Activated naive CD8-positive, alpha-beta T cell (primary cell): ENCODE data around the gene ZNF512.
A peak's percentile ranks its signal among the peaks of the same experiment; 100 is the strongest.
"Not testable (repeated sequence)": the region's sequence is repeated elsewhere in the genome, so short reads cannot be mapped to it uniquely, and the experiment has no call there.

Experiments used
- H3K27ac Mint-ChIP-seq: one replicate; pipeline ENCODE4 v1.8.0; 2021; ENCODE audit warnings: mixed read lengths
- H3K27me3 Mint-ChIP-seq: one replicate; pipeline ENCODE4 v1.8.0; 2021; ENCODE audit warnings: mixed read lengths
- H3K36me3 Mint-ChIP-seq: one replicate; pipeline ENCODE4 v1.8.0; 2021; ENCODE audit warnings: mixed read lengths
- H3K4me1 Mint-ChIP-seq: one replicate; pipeline ENCODE4 v1.8.0; 2021; ENCODE audit warnings: low read depth, mixed read lengths
- H3K4me3 Mint-ChIP-seq: one replicate; pipeline ENCODE4 v1.8.0; 2021; ENCODE audit warnings: mild to moderate bottlenecking, mixed read lengths
- H3K9me3 Mint-ChIP-seq: one replicate; pipeline ENCODE4 v1.8.0; 2021; ENCODE audit warnings: low read depth, mixed read lengths

Gene ZNF512, protein sequence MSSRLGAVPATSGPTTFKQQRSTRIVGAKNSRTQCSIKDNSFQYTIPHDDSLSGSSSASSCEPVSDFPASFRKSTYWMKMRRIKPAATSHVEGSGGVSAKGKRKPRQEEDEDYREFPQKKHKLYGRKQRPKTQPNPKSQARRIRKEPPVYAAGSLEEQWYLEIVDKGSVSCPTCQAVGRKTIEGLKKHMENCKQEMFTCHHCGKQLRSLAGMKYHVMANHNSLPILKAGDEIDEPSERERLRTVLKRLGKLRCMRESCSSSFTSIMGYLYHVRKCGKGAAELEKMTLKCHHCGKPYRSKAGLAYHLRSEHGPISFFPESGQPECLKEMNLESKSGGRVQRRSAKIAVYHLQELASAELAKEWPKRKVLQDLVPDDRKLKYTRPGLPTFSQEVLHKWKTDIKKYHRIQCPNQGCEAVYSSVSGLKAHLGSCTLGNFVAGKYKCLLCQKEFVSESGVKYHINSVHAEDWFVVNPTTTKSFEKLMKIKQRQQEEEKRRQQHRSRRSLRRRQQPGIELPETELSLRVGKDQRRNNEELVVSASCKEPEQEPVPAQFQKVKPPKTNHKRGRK

DNA sequence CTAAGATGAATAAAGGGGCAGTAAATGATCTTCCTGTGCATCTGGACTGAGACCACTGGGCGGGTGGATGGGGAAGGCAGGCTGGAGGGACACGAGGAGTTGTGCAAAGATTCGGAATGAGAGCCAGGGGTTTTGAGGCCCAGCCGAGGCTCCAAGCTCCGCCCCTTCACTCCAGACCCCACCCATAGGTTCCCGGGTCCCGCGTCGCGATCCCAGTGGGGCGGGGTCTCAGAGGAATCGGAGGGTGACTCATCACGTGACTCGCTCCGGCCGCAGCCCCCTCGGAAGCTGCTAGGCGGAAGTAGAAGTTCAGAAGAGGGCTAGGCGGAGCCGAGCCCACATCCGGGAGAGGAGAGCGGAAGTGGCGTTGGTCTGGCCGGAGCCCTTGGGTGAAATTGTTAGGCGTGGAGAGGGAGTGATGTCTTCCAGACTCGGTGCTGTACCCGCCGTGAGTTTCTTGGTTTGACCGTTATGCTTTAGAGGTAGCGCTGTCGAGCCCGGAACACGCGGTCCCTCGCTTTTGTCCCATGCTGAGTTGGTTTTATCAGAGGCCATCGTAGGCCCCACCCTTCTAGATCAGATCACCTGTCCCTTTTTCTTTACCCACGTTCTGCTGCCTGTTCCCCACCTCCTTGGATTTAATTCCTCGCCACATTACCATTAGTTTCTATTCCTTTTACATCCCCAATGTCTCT, at the start of gene ZNF512:
Gene ZNF512 (plus strand): TSS at position 348 of the 695 bp plus-strand sequence. CDS start 71 bp downstream, at position 419.
- H3K9me3 Mint-ChIP-seq, result peaks cover 1% of the 10 kb centered on the region
- H3K27ac Mint-ChIP-seq, result peak within 1 kb of the TSS; percentile 94
- H3K4me1 Mint-ChIP-seq, result peaks cover 43% of the 10 kb centered on the region
- H3K27me3 Mint-ChIP-seq, result no peaks in the 10 kb centered on the region
- H3K4me3 Mint-ChIP-seq, result peak within 1 kb of the TSS; percentile 99
- H3K36me3 Mint-ChIP-seq, result peaks cover 16% of the 10 kb centered on the region

DNA sequence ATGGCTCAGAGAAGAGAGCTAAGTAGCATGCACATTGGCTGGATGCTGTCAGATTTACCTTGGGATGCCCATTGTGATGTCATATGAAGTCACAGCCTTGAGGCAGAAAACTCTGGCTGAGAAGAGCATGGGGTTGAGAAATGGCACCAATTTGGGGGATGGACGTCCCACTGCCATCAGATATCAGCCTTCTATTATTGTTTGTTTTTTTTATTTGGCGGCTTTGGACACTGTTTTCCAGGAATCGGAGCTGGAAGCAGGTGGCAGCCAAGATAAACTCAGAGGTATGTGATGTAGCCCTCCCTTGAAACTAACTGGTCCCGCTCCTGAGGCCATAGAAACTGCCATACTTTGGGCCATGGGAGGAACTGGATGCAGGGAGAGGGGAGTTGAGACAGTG, 45.6 kb upstream of the ZNF512 start:
- no peak overlapping the region for H3K4me3 Mint-ChIP-seq
- no peaks in the 10 kb centered on the region for H3K4me1 Mint-ChIP-seq
- peaks cover 3% of the 10 kb centered on the region for H3K36me3 Mint-ChIP-seq
- H3K27ac Mint-ChIP-seq, result no peak overlapping the region
- H3K27me3 Mint-ChIP-seq, result no peaks in the 10 kb centered on the region
- no peaks in the 10 kb centered on the region for H3K9me3 Mint-ChIP-seq

DNA sequence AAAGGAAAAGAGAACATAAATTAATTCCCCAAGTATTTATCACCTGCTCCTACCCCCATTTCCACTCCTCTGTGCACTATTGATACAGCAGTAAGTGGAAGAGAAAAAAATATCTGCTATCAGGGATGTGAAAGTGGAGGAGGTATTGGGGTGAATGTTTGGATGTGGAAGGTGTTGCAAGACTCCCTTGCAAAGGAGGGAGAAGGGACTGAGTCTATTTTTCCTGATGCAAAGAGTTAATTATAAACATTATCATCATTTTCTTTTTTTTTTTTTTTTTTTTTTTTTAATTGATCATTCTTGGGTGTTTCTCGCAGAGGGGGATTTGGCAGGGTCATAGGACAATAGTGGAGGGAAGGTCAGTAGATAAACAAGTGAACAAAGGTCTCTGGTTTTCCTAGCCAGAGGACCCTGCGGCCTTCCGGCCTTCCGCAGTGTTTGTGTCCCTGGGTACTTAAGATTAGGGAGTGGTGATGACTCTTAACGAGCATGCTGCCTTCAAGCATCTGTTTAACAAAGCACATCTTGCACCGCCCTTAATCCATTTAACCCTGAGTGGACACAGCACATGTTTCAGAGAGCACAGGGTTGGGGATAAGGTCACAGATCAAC, 43.9 kb upstream of the ZNF512 start:
- not testable (repeated sequence) for H3K4me1 Mint-ChIP-seq, H3K36me3 Mint-ChIP-seq, H3K4me3 Mint-ChIP-seq, H3K27ac Mint-ChIP-seq, H3K9me3 Mint-ChIP-seq, H3K27me3 Mint-ChIP-seq

DNA sequence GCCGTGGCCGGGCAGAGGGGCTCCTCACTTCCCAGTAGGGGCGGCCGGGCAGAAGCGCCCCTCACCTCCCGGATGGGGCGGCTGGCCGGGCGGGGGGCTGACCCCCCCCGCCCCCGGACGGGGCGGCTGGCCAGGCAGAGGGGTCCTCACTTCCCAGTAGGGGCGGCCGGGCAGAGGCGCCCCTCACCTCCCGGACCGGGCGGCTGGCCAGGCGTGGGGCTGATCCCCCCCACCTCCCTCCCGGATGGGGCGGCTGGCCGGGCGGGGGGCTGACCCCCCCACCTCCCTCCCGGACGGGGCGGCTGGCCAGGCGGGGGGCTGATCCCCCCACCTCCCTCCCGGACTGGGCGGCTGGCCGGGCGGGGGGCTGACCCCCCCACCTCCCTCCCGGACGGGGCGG, 43.2 kb upstream of the ZNF512 start:
- H3K36me3 Mint-ChIP-seq, H3K27me3 Mint-ChIP-seq, H3K4me1 Mint-ChIP-seq, H3K27ac Mint-ChIP-seq, H3K9me3 Mint-ChIP-seq, H3K4me3 Mint-ChIP-seq: not testable (repeated sequence)

DNA sequence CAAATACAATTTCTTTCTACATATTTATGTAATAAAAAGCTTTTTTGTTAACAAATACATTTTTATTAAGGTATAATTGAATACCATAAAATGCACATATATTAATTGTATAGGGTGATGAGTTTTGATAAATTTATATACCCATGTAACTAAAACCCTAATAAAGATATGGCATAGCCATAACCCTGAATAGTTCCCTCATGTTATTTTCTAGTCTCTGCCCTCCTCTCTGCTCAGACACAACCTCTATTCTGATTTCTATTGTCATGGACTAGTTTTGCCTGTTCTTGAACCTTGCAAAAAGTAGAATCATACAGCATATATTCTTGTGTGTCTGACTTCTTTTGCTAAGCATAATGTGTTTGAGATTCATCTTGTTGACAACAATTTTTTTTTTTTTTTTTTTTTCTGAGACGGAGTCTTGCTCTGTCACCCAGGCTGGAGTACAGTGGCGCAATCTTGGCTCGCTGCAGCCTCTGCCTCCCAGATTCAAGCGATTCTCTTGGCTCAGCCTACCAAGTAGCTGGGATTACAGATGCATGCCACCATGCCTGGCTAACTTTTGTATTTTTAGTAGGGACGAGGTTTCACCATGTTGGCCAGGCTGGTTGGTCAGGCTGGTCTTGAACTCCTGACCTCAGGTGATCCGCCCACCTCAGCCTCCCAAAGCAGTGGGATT, 38.6 kb upstream of the ZNF512 start:
- Mint-ChIP-seq H3K9me3 (peaks cover 3% of the 10 kb centered on the region), H3K36me3 (no peaks in the 10 kb centered on the region), H3K27me3 (no peaks in the 10 kb centered on the region), H3K4me3 (no peak overlapping the region), H3K27ac (no peak overlapping the region), H3K4me1 (no peaks in the 10 kb centered on the region)

DNA sequence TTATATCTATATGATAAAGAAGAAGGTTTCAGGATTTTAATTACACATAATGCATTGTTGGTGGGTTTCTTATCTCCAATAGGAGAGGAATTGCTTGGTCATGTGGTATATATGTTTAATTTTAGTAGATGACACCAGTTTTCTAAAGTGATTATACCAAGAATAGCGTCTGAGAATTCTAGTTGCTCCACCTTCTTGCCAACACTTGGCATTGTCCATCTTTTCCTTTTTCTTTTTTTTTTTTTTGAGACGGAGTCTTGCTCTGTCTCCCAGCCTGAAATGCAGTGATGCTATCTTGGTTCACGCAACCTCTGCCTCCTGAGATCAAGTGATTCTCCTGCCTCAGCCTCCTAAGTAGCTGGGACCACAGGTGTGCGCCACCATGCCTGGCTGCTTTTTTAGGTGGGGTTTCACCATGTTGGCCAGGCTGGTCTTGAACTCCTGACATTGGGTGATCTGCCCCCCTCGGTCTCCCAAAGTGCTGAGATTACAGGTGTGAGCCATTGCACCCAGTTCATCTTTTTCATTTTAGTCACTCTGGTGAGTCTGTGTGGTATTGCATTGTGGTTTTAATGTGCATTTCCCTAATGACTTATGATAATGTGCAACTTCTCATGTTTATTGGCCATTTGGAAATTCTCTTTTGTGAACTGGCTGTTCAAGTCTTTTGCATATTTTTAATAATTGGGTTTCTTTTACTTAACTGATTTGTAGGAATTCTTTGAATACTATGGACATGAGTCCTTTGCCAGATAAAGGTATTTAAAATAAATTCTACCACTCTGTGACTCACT, 37.3 kb upstream of the ZNF512 start:
- Mint-ChIP-seq H3K4me1 (no peaks in the 10 kb centered on the region), H3K27ac (no peak overlapping the region)

DNA sequence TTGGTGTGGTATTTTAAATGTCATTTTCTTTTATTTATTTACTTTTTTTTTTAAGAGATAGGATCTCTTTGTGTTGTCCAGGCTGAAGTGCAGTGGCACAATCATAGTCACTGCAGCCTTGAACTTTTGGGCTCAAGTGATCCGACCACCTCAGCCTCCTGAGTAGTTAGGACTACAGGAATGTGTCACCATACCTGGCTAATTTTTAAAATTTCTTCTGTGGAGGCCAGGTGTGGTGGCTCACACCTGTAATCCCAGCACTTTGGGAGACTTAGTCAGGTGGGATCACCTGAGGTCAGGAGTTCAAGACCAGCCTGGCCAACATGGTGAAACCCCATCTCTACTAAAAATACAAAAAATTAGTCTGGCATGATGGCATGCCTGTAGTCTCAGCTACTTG, 33.5 kb upstream of the ZNF512 start:
- no peaks in the 10 kb centered on the region for H3K36me3 Mint-ChIP-seq
- peaks cover 3% of the 10 kb centered on the region for H3K9me3 Mint-ChIP-seq
- H3K27ac Mint-ChIP-seq, result no peak overlapping the region
- H3K4me3 Mint-ChIP-seq, result no peak overlapping the region
- no peaks in the 10 kb centered on the region for H3K4me1 Mint-ChIP-seq
- H3K27me3 Mint-ChIP-seq, result peaks cover 3% of the 10 kb centered on the region

More for the DNA sequence above, 37.3 kb upstream of the ZNF512 start:
- Mint-ChIP-seq H3K9me3 (peaks cover 3% of the 10 kb centered on the region), H3K36me3 (no peaks in the 10 kb centered on the region), H3K27me3 (no peaks in the 10 kb centered on the region), H3K4me3 (no peak overlapping the region)

DNA sequence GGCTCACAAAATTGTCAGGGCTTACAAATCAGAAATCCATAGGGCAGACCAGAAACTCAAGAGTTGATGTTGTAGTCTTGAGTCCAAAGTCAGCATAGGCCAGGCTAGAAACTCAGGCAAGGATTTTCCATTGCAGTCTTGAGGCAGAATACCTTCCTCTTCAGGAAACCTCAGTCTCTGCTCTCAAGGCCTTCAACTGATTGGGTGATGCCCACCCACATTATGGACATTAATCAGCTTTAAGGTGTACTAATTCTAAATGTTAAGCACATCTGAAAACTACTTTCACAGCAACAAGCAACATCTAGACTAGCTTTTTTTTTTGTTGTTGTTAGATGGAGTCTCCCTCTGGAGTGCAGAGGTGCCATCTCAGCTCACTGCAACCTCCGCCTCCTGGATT, 31.3 kb upstream of the ZNF512 start:
- Mint-ChIP-seq H3K4me3 (no peak overlapping the region), H3K9me3 (no peaks in the 10 kb centered on the region), H3K36me3 (no peaks in the 10 kb centered on the region)

DNA sequence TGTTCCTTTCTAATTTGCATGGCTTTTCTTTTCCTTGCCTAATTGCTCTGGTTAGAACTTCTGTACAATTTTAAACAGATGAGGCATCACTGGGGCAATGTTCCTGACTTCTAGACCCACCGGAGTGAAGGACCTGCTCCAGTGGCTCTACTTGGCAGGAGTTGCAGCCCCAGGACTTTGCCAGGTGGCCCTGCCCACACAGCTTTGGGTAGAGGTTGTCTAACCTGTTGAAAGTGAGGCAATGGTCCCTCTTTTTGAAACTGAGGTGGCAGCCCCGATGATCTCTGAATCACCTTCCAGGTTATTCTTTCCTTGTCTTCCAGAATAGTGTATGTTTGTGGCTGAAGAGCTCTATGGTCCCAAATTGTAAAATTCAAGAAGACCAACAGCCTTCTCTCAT, 29.9 kb upstream of the ZNF512 start:
- Mint-ChIP-seq H3K4me1 (no peaks in the 10 kb centered on the region), H3K4me3 (no peak overlapping the region), H3K27me3 (peaks cover 3% of the 10 kb centered on the region), H3K27ac (no peak overlapping the region), H3K9me3 (no peaks in the 10 kb centered on the region), H3K36me3 (no peaks in the 10 kb centered on the region)

More for the DNA sequence above, 31.3 kb upstream of the ZNF512 start:
- no peaks in the 10 kb centered on the region for H3K4me1 Mint-ChIP-seq
- peaks cover 3% of the 10 kb centered on the region for H3K27me3 Mint-ChIP-seq
- no peak overlapping the region for H3K27ac Mint-ChIP-seq

DNA sequence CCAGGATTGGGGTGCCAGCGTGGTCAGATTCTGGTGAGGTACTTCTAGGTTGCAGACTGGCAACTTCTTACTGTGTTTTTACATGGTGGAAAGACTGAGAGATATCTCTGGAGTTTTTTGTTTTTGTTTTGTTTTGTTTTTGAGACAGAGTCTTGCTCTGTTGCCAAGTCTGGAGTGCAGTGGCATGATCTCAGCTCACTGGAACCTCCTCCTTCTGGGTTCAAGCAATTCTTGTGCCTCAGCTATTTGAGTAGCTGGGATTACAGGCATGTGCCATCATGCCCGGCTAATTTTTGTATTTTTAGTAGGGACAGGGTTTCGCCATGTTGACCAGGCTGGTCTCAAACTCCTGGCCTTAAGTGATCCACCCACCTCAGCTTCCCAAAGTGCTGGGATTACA, 28.4 kb upstream of the ZNF512 start:
- not testable (repeated sequence) for H3K4me1 Mint-ChIP-seq, H3K4me3 Mint-ChIP-seq, H3K27ac Mint-ChIP-seq, H3K36me3 Mint-ChIP-seq, H3K27me3 Mint-ChIP-seq, H3K9me3 Mint-ChIP-seq

DNA sequence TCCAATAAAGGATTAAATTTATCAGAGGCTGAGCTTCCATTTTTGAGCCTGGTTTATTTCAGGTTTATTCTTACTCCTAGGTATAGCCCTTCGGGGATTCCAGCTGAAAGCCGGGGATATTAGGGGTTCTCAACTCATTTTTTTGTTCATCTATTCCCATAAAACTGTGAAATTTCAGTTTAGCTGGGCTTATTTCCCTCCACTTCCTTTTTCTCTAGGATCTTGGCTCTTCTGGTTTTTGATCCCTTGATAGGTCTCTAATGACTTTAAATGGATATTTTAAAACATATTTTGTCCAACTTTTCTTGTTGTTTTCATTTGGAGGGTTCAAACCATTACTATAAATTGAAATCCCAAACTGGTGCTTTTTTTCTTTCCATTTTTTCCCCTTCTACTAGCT, 23.6 kb upstream of the ZNF512 start:
- H3K36me3 Mint-ChIP-seq, result no peaks in the 10 kb centered on the region
- no peaks in the 10 kb centered on the region for H3K4me1 Mint-ChIP-seq
- no peaks in the 10 kb centered on the region for H3K9me3 Mint-ChIP-seq
- no peak overlapping the region for H3K4me3 Mint-ChIP-seq
- H3K27ac Mint-ChIP-seq, result no peak overlapping the region
- peaks cover 5% of the 10 kb centered on the region for H3K27me3 Mint-ChIP-seq

DNA sequence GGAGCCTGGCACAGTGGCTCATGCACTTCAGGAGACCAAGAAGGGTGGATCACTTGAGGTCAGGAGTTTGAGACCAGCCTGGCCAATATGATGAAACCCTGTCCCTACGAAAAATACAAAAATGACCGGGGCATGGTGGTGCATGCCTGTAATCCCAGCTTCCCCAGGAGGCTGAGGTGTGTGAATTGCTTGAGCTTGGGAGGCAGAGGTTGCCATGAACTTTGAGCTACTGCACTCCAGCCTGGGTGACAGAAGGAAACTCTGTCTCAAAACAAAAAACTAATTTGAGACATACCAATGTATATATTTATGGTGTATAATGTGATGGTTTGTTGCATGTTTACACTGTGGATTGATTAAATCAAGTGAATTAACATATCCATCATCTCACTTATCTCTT, 21.8 kb upstream of the ZNF512 start:
- H3K4me3 Mint-ChIP-seq, result no peak overlapping the region
- no peaks in the 10 kb centered on the region for H3K4me1 Mint-ChIP-seq
- H3K36me3 Mint-ChIP-seq, result no peaks in the 10 kb centered on the region
- no peaks in the 10 kb centered on the region for H3K9me3 Mint-ChIP-seq
- H3K27ac Mint-ChIP-seq, result no peak overlapping the region
- peaks cover 11% of the 10 kb centered on the region for H3K27me3 Mint-ChIP-seq

DNA sequence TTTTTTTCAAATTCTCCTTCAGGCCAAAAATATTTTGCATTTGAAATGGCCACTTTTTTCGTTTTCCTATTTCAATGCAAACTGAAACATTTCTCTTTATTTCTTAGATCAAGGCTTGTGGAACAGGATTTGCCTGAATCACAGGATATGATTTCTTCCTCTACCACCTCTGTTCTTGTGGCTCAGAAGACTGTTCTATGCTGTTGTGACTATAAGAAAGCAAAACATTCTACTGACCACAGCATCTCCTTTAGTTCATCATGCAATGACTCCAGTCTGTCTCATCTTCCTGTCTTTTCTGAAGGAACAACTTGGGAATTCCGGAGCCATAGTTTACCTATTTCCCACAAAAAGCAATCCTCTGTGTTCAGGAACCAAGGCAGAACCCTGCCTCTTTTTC, 16.2 kb upstream of the ZNF512 start:
- Mint-ChIP-seq H3K4me1 (no peaks in the 10 kb centered on the region), H3K36me3 (peaks cover 15% of the 10 kb centered on the region), H3K4me3 (no peak overlapping the region), H3K27ac (no peak overlapping the region), H3K9me3 (no peaks in the 10 kb centered on the region), H3K27me3 (peaks cover 23% of the 10 kb centered on the region)

DNA sequence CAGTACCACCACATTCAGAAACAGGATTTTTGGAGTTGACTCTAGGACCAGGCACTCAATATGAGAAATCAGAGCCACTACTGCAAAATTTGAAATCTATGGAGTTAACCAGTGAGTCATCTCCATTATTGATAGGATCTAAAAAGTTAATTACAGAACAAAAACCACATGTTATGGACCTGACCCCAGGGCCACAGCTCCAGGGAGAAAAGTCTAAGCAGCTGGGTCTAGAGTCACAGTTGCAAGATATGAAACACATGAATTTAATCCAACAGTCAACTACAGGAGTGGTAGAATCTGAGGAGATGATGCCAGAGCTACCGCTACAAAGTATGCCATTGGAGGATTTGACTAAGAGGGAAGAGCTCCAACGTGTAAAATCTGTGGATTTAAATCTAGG, 13.4 kb upstream of the ZNF512 start:
- peaks cover 23% of the 10 kb centered on the region for H3K27me3 Mint-ChIP-seq
- no peak overlapping the region for H3K4me3 Mint-ChIP-seq
- peaks cover 16% of the 10 kb centered on the region for H3K36me3 Mint-ChIP-seq
- no peak overlapping the region for H3K27ac Mint-ChIP-seq
- H3K9me3 Mint-ChIP-seq, result peaks cover 2% of the 10 kb centered on the region
- no peaks in the 10 kb centered on the region for H3K4me1 Mint-ChIP-seq
